Prostate gland (tissue), 2 donors: ENCODE results near the gene FAM107B. TPM values are rescaled to one million over a fixed set of nuclear protein-coding genes. Genes with fewer than 3 reads are reported as not detected.

Experiments
- DNase-seq: peaks from one replicate; pipeline ENCODE4 v3.0.0-alpha.2; 2019; ENCODE audit warnings: low spot score
- H3K27ac ChIP-seq, 2 donors: fragments of 200-600 bp; sonication (generic); 2 replicates each; pipeline ENCODE4 v1.5.1; 2017 to 2019
- H3K27me3 ChIP-seq: fragments of 200-600 bp; sonication (generic); replicated peaks from 2 replicates; pipeline ENCODE4 v1.5.1; 2019; ENCODE audit not compliant: insufficient read depth
- H3K36me3 ChIP-seq, 2 donors: fragments of 200-600 bp; sonication (generic); 1 replicate in 1 of 2; 2 replicates in 1 of 2; pipeline versions ENCODE4 v1.5.1 to v1.8.1; 2017 to 2019
- H3K4me1 ChIP-seq: fragments of 200-600 bp; sonication (generic); replicated peaks from 2 replicates; pipeline ENCODE4 v1.5.1; 2019
- H3K4me3 ChIP-seq, 2 donors: fragments of 200-600 bp; sonication (generic); 2 replicates each; pipeline ENCODE4 v1.5.1; 2017 to 2019
- H3K9me3 ChIP-seq: fragments of 200-600 bp; sonication (generic); 2 replicates; pipeline ENCODE4 v1.5.1; 2017
- CTCF ChIP-seq, 4 experiments: fragments of 200-600 bp in 2 of 4; fragments of 450-650 bp in 2 of 4; sonication (generic) in 2 of 4; IDR thresholded peaks; 1 replicate in 3 of 4; 2 replicates in 1 of 4; pipeline ENCODE4 v1.5.1; 2016 to 2019; ENCODE audit warnings: antibody characterized with exemption in 4 of 4, mild to moderate bottlenecking in 2 of 4, moderate library complexity in 2 of 4
- POLR2A ChIP-seq: fragments of 450-650 bp; IDR thresholded peaks from one replicate; pipeline ENCODE4 v1.6.1; 2016; ENCODE audit warnings: antibody characterized with exemption, mild to moderate bottlenecking
- POLR2AphosphoS5 ChIP-seq: sonication (generic); formaldehyde crosslinking; IDR thresholded peaks from one replicate; pipeline ENCODE4 v1.6.1; 2017; ENCODE audit warnings: antibody characterized with exemption
- WGBS: methylation state at CpG from one replicate; pipeline ENCODE4 v1.1.5; 2018; 5-methylcytosine and 5-hydroxymethylcytosine counted together
- intact Hi-C: fragments of 100-400 bp; cut with DNase I; formaldehyde crosslinking; loops from one replicate; pipeline ENCODE4 v1.14.2; 2022
- total RNA-seq, 2 donors: library from RNA; depleted of rRNA; stranded (reverse); fragments of >200 nt; gene quantifications; one replicate each; pipeline ENCODE4 v1.1.0, GENCODE V29; 2016

Gene FAM107B
- total RNA-seq, 2 donors from 2014 or later = 32.9 to 63.9 TPM

GRCh38 chr10:14481014-14481413 is 293.7 kb downstream of the FAM107B start:
- no peaks in the 10 kb centered on the region for H3K27me3 ChIP-seq
- no peak overlapping the region for H3K27ac ChIP-seq
- WGBS = 97% methylated on average over 4 of the region's 4 CpGs
- no peak overlapping the region for H3K4me3 ChIP-seq
- TF ChIP-seq CTCF (IDR thresholded peaks at IDR 0.05) (no peak), POLR2AphosphoS5 (no peak), POLR2A (no peak)
- intact Hi-C loops = no loop called here
- no peaks in the 10 kb centered on the region for H3K36me3 ChIP-seq
- no peak for DNase-seq
- H3K4me1 ChIP-seq = no peaks in the 10 kb centered on the region
- no peaks in the 10 kb centered on the region for H3K9me3 ChIP-seq

GRCh38 chr10:14478604-14479003 is 296.1 kb downstream of the FAM107B start:
- Histone ChIP-seq H3K27me3 (no peaks in the 10 kb centered on the region), H3K27ac (no peak overlapping the region), H3K4me3 (no peak overlapping the region), H3K36me3 (no peaks in the 10 kb centered on the region), H3K4me1 (no peaks in the 10 kb centered on the region), H3K9me3 (no peaks in the 10 kb centered on the region)
- peak; percentile 51 for DNase-seq
- 28% methylated on average over 3 of the region's 3 CpGs for WGBS
- TF ChIP-seq POLR2A = no peak
- TF ChIP-seq CTCF (IDR thresholded peaks at IDR 0.05) = peak; percentile 29 to 64 (median 40)
- TF ChIP-seq POLR2AphosphoS5 = peak; percentile 36
- intact Hi-C loops = loop anchor here (5.0 to 10.0 kb wide), 2 partner anchors 281 to 694 kb away; no protein-coding TSS in a partner anchor

GRCh38 chr10:14478201-14478600 is 296.5 kb downstream of the FAM107B start:
- intact Hi-C loops = loop anchor here (5.0 to 10.0 kb wide), 2 partner anchors 281 to 693 kb away; no protein-coding TSS in a partner anchor
- 68% methylated on average over 7 of the region's 7 CpGs for WGBS
- H3K4me3 ChIP-seq = no peak overlapping the region
- no peak overlapping the region for H3K27ac ChIP-seq
- DNase-seq = no peak
- TF ChIP-seq POLR2A (no peak), CTCF (IDR thresholded peaks at IDR 0.05) (no peak), POLR2AphosphoS5 (no peak)
- H3K36me3 ChIP-seq = no peaks in the 10 kb centered on the region
- H3K4me1 ChIP-seq = no peaks in the 10 kb centered on the region
- H3K9me3 ChIP-seq = no peaks in the 10 kb centered on the region
- H3K27me3 ChIP-seq = no peaks in the 10 kb centered on the region

GRCh38 chr10:14477408-14477710 is 297.3 kb downstream of the FAM107B start:
- H3K9me3 ChIP-seq = no peaks in the 10 kb centered on the region
- intact Hi-C loops = loop anchor here (5.0 to 10.0 kb wide), 2 partner anchors 280 to 693 kb away; no protein-coding TSS in a partner anchor
- no peak for DNase-seq
- no peak overlapping the region for H3K27ac ChIP-seq
- no peaks in the 10 kb centered on the region for H3K36me3 ChIP-seq
- H3K4me1 ChIP-seq = no peaks in the 10 kb centered on the region
- TF ChIP-seq CTCF (IDR thresholded peaks at IDR 0.05) (no peak), POLR2A (no peak), POLR2AphosphoS5 (no peak)
- 70% methylated on average over 4 of the region's 4 CpGs for WGBS
- no peak overlapping the region for H3K4me3 ChIP-seq
- no peaks in the 10 kb centered on the region for H3K27me3 ChIP-seq

- no peaks in the 10 kb centered on the region for H3K36me3 ChIP-seq
- H3K9me3 ChIP-seq = no peaks in the 10 kb centered on the region
- no peak for DNase-seq
- no peak overlapping the region for H3K27ac ChIP-seq
- H3K4me1 ChIP-seq = no peaks in the 10 kb centered on the region
- intact Hi-C loops = loop anchor here (5.0 to 10.0 kb wide), 2 partner anchors 280 to 692 kb away; no protein-coding TSS in a partner anchor
- no peak overlapping the region for H3K4me3 ChIP-seq
- TF ChIP-seq CTCF (IDR thresholded peaks at IDR 0.05) (no peak), POLR2AphosphoS5 (no peak), POLR2A (no peak)
- 78% methylated on average over 9 of the region's 9 CpGs for WGBS
- no peaks in the 10 kb centered on the region for H3K27me3 ChIP-seq
These were observed 297.9 kb downstream of the FAM107B start for GRCh38 chr10:14476641-14477407.
